Measurements from ENCODE around the gene AOX1. TPM values are rescaled to one million over a fixed set of nuclear protein-coding genes. Genes with fewer than 3 reads are reported as not detected.

AOX1 gene
- total and polyA plus RNA-seq, 2 of the 8 experiments (the other 6 are each of a cell fraction or from before 2014, with no cell fraction given) = 5.6 to 8.3 TPM

GRCh38 chr2:200652158-200652557 lies 66.3 kb downstream of the AOX1 start:
- H3K56ac ChIP-seq (replicated peaks; ENCODE audit: insufficient read length, low read depth, low read length) = no peak overlapping the region
- H3K23ac ChIP-seq (ENCODE audit: insufficient read length) = no peak overlapping the region
- no peaks in the 10 kb centered on the region for H3K23me2 ChIP-seq (ENCODE audit: low read depth, low read length)
- H3K27me3 ChIP-seq (replicated peaks in 1 of 4; ENCODE audit: control insufficient read depth in 3 of 4, extremely low read depth in 1 of 4, insufficient read depth in 3 of 4, low read length in 3 of 4) = no peaks in the 10 kb centered on the region
- DNase-seq (ENCODE audit: low read depth in 1 of 2, low spot score in 2 of 2) = no peak
- H3K36me3 ChIP-seq (ENCODE audit: control insufficient read depth in 2 of 4, insufficient read depth in 4 of 4, low read length in 3 of 4) = no peaks in the 10 kb centered on the region
- no peak overlapping the region for H2BK120ac ChIP-seq (replicated peaks; ENCODE audit: low read depth, low read length)
- no peak for FAIRE-seq
- H4K91ac ChIP-seq (replicated peaks; ENCODE audit: insufficient read length, low read length) = no peak overlapping the region
- no peak overlapping the region for H3K4ac ChIP-seq (replicated peaks; ENCODE audit: insufficient read length, low read depth, low read length)
- no peak overlapping the region for H3K14ac ChIP-seq (ENCODE audit: insufficient read length)
- no peak overlapping the region for H3K4me2 ChIP-seq (ENCODE audit: insufficient read depth in 1 of 2, low read depth in 2 of 2, low read length in 2 of 2)
- H4K8ac ChIP-seq (ENCODE audit: extremely low read depth, insufficient read depth, low read length) = no peak overlapping the region
- H2BK20ac ChIP-seq (ENCODE audit: low read length) = no peak overlapping the region
- H4K20me1 ChIP-seq (replicated peaks in 1 of 2; ENCODE audit: control insufficient read depth in 1 of 2, insufficient read depth in 2 of 2, low read length in 2 of 2) = no peaks in the 10 kb centered on the region
- no peak overlapping the region for H4K5ac ChIP-seq (ENCODE audit: insufficient read length, low read depth, low read length)
- H2BK5ac ChIP-seq (ENCODE audit: low read depth, low read length) = no peak overlapping the region
- H3K79me1 ChIP-seq (ENCODE audit: low read depth, low read length) = no peaks in the 10 kb centered on the region
- H2BK12ac ChIP-seq (ENCODE audit: low read depth, low read length) = no peak overlapping the region
- peaks cover 0 to 4% (median 1%) of the 10 kb centered on the region in 4 experiments; a peak in 4 of 7 replicates for H3K4me1 ChIP-seq (replicated peaks in 1 of 4; ENCODE audit: control insufficient read depth in 3 of 4, insufficient read depth in 4 of 4, low read length in 3 of 4)
- H2BK15ac ChIP-seq (ENCODE audit: low read length) = no peak overlapping the region
- ChIA-PET POLR2A (ENCODE audit: partially characterized antibody) (no interaction called here), CTCF (ENCODE audit: partially characterized antibody) (interaction anchor here (0.8 to 1.0 kb wide), 2 partner anchors 51 to 66 kb away, joined by 3 to 5 read pairs; partner anchors contain the start of gene AOX1)
- H3K27ac ChIP-seq (ENCODE audit: low read depth, low read length) = no peak overlapping the region
- H3K18ac ChIP-seq (ENCODE audit: extremely low read depth, low read length) = no peak overlapping the region
- H3K9ac ChIP-seq (replicated peaks in 1 of 4; ENCODE audit: extremely low read depth in 1 of 4, low read depth in 3 of 4, low read length in 3 of 4) = no peak overlapping the region
- no peak overlapping the region for H2AFZ ChIP-seq (ENCODE audit: low read length)
- H3K9me3 ChIP-seq (ENCODE audit: insufficient read depth in 2 of 2, low read depth in 1 of 2, low read length in 1 of 2) = no peaks in the 10 kb centered on the region
- H3K79me2 ChIP-seq (ENCODE audit: control insufficient read depth in 1 of 2, insufficient read depth in 2 of 2, low read length in 2 of 2) = no peaks in the 10 kb centered on the region
- H3K4me3 ChIP-seq (ENCODE audit: extremely low read depth in 1 of 4, insufficient read depth in 2 of 4, low read depth in 3 of 4, low read length in 4 of 4) = no peak overlapping the region
- 79% methylated on average over 1 of the region's 1 CpG; no CpG with 5 or more reads in 1 of the 2 experiments for WGBS, 2 experiments (ENCODE audit: extremely low coverage in 1 of 2, insufficient coverage in 1 of 2, insufficient read length in 1 of 2, insufficient replicate concordance in 2 of 2, low coverage in 1 of 2, low lambda C conversion rate in 2 of 2, missing lambda C conversion rate in 1 of 2)
- H2AK5ac ChIP-seq (ENCODE audit: low read depth, low read length) = no peak overlapping the region
- TF ChIP-seq SP1 (IDR thresholded peaks at IDR 0.05; ENCODE audit: low read depth, low read length) = no peak
- no peak for TF ChIP-seq HDAC6 (IDR thresholded peaks at IDR 0.05; ENCODE audit: low read depth, low read length)
- TF ChIP-seq POLR2A (IDR thresholded peaks at IDR 0.05; ENCODE audit: control extremely low read depth in 1 of 2, low read depth in 2 of 2, low read length in 2 of 2) = no peak
- no peak for TF ChIP-seq HDAC2 (IDR thresholded peaks at IDR 0.05; ENCODE audit: borderline replicate concordance in 1 of 2, low read depth in 2 of 2, low read length in 2 of 2)
- TF ChIP-seq NRF1 (IDR thresholded peaks at IDR 0.05; ENCODE audit: low read depth, low read length) = no peak
- no peak for TF ChIP-seq SIRT6 (IDR thresholded peaks at IDR 0.05; ENCODE audit: low read length)
- TF ChIP-seq JUN (IDR thresholded peaks at IDR 0.05; ENCODE audit: low read depth, low read length) = no peak
- TF ChIP-seq, protein P1, sequence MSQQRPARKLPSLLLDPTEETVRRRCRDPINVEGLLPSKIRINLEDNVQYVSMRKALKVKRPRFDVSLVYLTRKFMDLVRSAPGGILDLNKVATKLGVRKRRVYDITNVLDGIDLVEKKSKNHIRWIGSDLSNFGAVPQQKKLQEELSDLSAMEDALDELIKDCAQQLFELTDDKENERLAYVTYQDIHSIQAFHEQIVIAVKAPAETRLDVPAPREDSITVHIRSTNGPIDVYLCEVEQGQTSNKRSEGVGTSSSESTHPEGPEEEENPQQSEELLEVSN (IDR thresholded peaks at IDR 0.05) = no peak
- TF ChIP-seq KDM4A (IDR thresholded peaks at IDR 0.05; ENCODE audit: low read depth, low read length, severe bottlenecking) = no peak
- no peak for TF ChIP-seq RNF2 (IDR thresholded peaks at IDR 0.05; ENCODE audit: borderline replicate concordance, low read depth, low read length, missing control alignments, poor library complexity, severe bottlenecking)
- no peak for TF ChIP-seq MAFK (IDR thresholded peaks at IDR 0.05; ENCODE audit: low read depth, low read length)
- TF ChIP-seq SIN3A (conservative IDR thresholded peaks at IDR 0.05 in 1 of 2, IDR thresholded peaks at IDR 0.05 in 1 of 2; ENCODE audit: low read depth in 1 of 2, low read length in 2 of 2) = no peak
- no peak for TF ChIP-seq TEAD4 (IDR thresholded peaks at IDR 0.05; ENCODE audit: low read depth, low read length)
- no peak for TF ChIP-seq PHF8 (conservative IDR thresholded peaks at IDR 0.05; ENCODE audit: low read depth, low read length)
